ENCODE data around the gene ALOXE3. TPM values are rescaled to one million over a fixed set of nuclear protein-coding genes. Genes with fewer than 3 reads are reported as not detected.

ALOXE3 gene
- polyA plus RNA-seq, 4 donors = 0.13 to 1.6 TPM; not detected in 2

- peak in 1 of 2 donors; percentile 40 for DNase-seq
- 3 to 7% (median 4%) methylated on average over 37 to 40 of the region's 40 CpGs for WGBS, 3 donors
- H3K4me3 ChIP-seq (ENCODE audit: low read depth in 1 of 3, low read length in 3 of 3) = no peak overlapping the region
- H3K27me3 ChIP-seq (ENCODE audit: control insufficient read depth in 3 of 3, insufficient read depth in 3 of 3, low read length in 3 of 3) = peaks cover 0 to 78% (median 26%) of the 10 kb centered on the region in 3 donors
- FAIRE-seq = no peak
- H3K4me1 ChIP-seq (ENCODE audit: control insufficient read depth in 3 of 3, insufficient read depth in 2 of 3, low read depth in 1 of 3, low read length in 2 of 3) = peaks cover 4 to 25% (median 11%) of the 10 kb centered on the region in 3 donors
- H3K36me3 ChIP-seq (ENCODE audit: control insufficient read depth in 3 of 3, insufficient read depth in 2 of 3, low read depth in 1 of 3, low read length in 3 of 3) = no peaks in the 10 kb centered on the region
- H3K9me3 ChIP-seq (ENCODE audit: control insufficient read depth in 2 of 2, insufficient read depth in 1 of 2, low read depth in 1 of 2, low read length in 1 of 2) = no peaks in the 10 kb centered on the region
- no peak overlapping the region for H3K27ac ChIP-seq (ENCODE audit: low read depth in 1 of 3, low read length in 2 of 3)
These were observed 45.4 kb downstream of the ALOXE3 start for GRCh38 chr17:8072729-8073461.

DNA sequence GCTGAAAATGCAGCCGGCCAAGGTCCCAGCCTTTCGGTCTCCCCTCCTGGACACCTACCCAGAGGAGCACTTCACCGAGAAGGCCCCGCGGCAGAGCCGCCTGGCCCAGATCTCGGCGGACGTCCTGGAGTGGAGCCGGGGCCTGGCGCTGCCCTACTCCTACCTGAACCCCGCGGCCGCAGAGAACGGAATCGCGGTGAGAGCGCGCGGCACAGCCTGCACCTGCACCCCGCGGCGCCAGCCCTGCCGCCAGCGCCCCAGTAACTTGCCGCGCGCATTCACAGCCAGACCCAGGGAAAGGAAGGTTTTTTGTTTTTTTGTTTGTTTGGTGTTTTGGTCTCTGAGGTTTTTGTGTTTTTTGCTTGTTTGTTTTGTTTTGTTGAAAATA, 46.0 kb downstream of the ALOXE3 start:
- DNase-seq (no peak), FAIRE-seq (no peak)
- H3K4me1 ChIP-seq (ENCODE audit: control insufficient read depth in 3 of 3, insufficient read depth in 2 of 3, low read depth in 1 of 3, low read length in 2 of 3) = peaks cover 4 to 25% (median 11%) of the 10 kb centered on the region in 3 donors
- H3K36me3 ChIP-seq (ENCODE audit: control insufficient read depth in 3 of 3, insufficient read depth in 2 of 3, low read depth in 1 of 3, low read length in 3 of 3) = no peaks in the 10 kb centered on the region
- WGBS, 3 donors = 6 to 9% (median 8%) methylated on average over 28 of the region's 28 CpGs
- no peak overlapping the region for H3K27ac ChIP-seq (ENCODE audit: low read depth in 1 of 3, low read length in 2 of 3)
- peaks cover 0 to 74% (median 26%) of the 10 kb centered on the region in 3 donors for H3K27me3 ChIP-seq (ENCODE audit: control insufficient read depth in 3 of 3, insufficient read depth in 3 of 3, low read length in 3 of 3)
- H3K9me3 ChIP-seq (ENCODE audit: control insufficient read depth in 2 of 2, insufficient read depth in 1 of 2, low read depth in 1 of 2, low read length in 1 of 2) = no peaks in the 10 kb centered on the region
- H3K4me3 ChIP-seq (ENCODE audit: low read depth in 1 of 3, low read length in 3 of 3) = no peak overlapping the region

DNA sequence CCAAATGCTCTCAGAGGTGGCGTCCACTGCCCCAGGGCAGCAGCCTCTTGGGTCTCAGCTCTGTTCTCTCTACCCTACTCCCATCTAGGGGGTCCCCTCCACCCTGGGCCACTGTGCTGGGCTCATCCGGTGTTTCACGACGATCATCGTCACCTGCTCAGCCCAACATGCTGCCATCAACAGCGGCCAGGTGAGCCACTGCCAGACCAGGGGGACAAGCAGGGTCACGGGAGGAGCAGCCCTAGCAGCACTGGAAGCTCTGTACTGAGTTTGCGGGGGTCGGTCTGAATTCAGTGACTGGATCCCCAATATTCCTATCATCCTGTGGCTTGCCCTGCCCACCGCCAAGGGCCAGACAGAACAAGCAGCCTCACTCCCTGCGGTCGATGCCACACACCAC, 46.8 kb downstream of the ALOXE3 start:
- Histone ChIP-seq H3K4me3 (ENCODE audit: low read depth in 1 of 3, low read length in 3 of 3) (no peak overlapping the region), H3K36me3 (ENCODE audit: control insufficient read depth in 3 of 3, insufficient read depth in 2 of 3, low read depth in 1 of 3, low read length in 3 of 3) (no peaks in the 10 kb centered on the region), H3K9me3 (ENCODE audit: control insufficient read depth in 2 of 2, insufficient read depth in 1 of 2, low read depth in 1 of 2, low read length in 1 of 2) (no peaks in the 10 kb centered on the region), H3K27ac (ENCODE audit: low read depth in 1 of 3, low read length in 2 of 3) (no peak overlapping the region), H3K27me3 (ENCODE audit: control insufficient read depth in 3 of 3, insufficient read depth in 3 of 3, low read length in 3 of 3) (peaks cover 0 to 67% (median 26%) of the 10 kb centered on the region in 3 donors), H3K4me1 (ENCODE audit: control insufficient read depth in 3 of 3, insufficient read depth in 2 of 3, low read depth in 1 of 3, low read length in 2 of 3) (peaks cover 4 to 25% (median 11%) of the 10 kb centered on the region in 3 donors)
- FAIRE-seq (no peak), DNase-seq (no peak)
- whole genome bisulfite sequencing, 3 donors = 87 to 94% (median 88%) methylated on average over 12 of the region's 12 CpGs

GRCh38 chr17:8069587-8069860, 48.8 kb downstream of the ALOXE3 start:
- H3K9me3 ChIP-seq (ENCODE audit: control insufficient read depth in 2 of 2, insufficient read depth in 1 of 2, low read depth in 1 of 2, low read length in 1 of 2) = no peaks in the 10 kb centered on the region
- H3K27me3 ChIP-seq (ENCODE audit: control insufficient read depth in 3 of 3, insufficient read depth in 3 of 3, low read length in 3 of 3) = peaks cover 0 to 52% (median 17%) of the 10 kb centered on the region in 3 donors
- H3K4me1 ChIP-seq (ENCODE audit: control insufficient read depth in 3 of 3, insufficient read depth in 2 of 3, low read depth in 1 of 3, low read length in 2 of 3) = peaks cover 4 to 25% (median 11%) of the 10 kb centered on the region in 3 donors
- H3K36me3 ChIP-seq (ENCODE audit: control insufficient read depth in 3 of 3, insufficient read depth in 2 of 3, low read depth in 1 of 3, low read length in 3 of 3) = no peaks in the 10 kb centered on the region
- no peak for FAIRE-seq
- peak; percentile 50 to 68 for DNase-seq
- H3K27ac ChIP-seq (ENCODE audit: low read depth in 1 of 3, low read length in 2 of 3) = peak overlapping the region in 1 of 3 donors; percentile 60
- WGBS, 3 donors = 4 to 46% (median 44%) methylated on average over 2 to 3 of the region's 3 CpGs
- H3K4me3 ChIP-seq (ENCODE audit: low read depth in 1 of 3, low read length in 3 of 3) = no peak overlapping the region

DNA sequence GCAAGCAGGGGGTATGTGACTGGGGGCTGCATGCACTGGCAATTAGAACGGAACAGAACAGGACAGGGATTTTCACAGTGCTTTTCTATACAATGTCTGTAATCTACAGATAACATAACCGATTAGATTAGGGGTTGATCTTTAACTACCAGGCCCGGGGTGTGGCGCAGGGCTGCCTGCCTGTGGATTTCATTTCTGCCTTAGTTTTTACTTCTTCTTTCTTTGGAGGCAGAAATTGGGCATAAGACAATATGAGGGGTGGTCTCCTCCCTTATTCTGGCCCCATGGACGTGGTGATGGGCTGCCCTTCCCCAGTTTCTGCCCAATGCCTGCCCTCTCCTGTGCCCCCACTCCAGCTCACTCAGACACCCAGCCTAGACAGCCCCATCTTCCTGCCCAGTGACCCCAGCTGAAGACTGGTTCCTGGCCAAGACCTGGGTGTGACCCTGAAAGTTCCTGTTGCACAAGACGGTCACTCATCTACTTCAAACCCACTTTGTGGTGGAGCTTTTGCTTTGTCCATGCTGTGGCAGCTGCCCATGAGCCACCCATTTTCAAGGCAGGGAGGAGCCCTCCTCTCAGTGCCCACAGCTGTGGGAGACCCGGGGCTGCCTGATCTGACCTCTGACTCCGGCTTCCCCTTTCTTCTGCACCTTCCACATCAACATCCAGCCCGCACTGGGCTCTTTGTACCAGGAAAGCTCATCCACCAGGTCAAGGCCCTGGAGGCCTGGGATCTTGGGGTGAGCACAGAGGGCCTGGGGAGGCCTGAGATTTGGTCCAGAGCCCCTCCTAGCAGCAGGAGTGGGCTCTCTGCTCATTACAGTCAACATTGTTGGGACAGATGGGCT, 49.4 kb downstream of the ALOXE3 start:
- H3K27me3 ChIP-seq (ENCODE audit: control insufficient read depth in 3 of 3, insufficient read depth in 3 of 3, low read length in 3 of 3) = peaks cover 0 to 47% (median 20%) of the 10 kb centered on the region in 3 donors
- H3K27ac ChIP-seq (ENCODE audit: low read depth in 1 of 3, low read length in 2 of 3) = peak overlapping the region in 1 of 3 donors; percentile 60
- peak; percentile 24 to 26 for DNase-seq

GRCh38 chr17:8067806-8068205, 50.5 kb downstream of the ALOXE3 start:
- WGBS, 3 donors = 36 to 56% (median 54%) methylated on average over 4 of the region's 4 CpGs
- peaks cover 0 to 44% (median 12%) of the 10 kb centered on the region in 3 donors for H3K27me3 ChIP-seq (ENCODE audit: control insufficient read depth in 3 of 3, insufficient read depth in 3 of 3, low read length in 3 of 3)

More for the DNA sequence above, 49.4 kb downstream of the ALOXE3 start:
- H3K9me3 ChIP-seq (ENCODE audit: control insufficient read depth in 2 of 2, insufficient read depth in 1 of 2, low read depth in 1 of 2, low read length in 1 of 2) = no peaks in the 10 kb centered on the region
- FAIRE-seq = no peak
- WGBS, 3 donors = 23 to 48% (median 36%) methylated on average over 9 of the region's 9 CpGs
- H3K4me1 ChIP-seq (ENCODE audit: control insufficient read depth in 3 of 3, insufficient read depth in 2 of 3, low read depth in 1 of 3, low read length in 2 of 3) = peaks cover 4 to 25% (median 11%) of the 10 kb centered on the region in 3 donors
- no peaks in the 10 kb centered on the region for H3K36me3 ChIP-seq (ENCODE audit: control insufficient read depth in 3 of 3, insufficient read depth in 2 of 3, low read depth in 1 of 3, low read length in 3 of 3)
- H3K4me3 ChIP-seq (ENCODE audit: low read depth in 1 of 3, low read length in 3 of 3) = no peak overlapping the region

GRCh38 chr17:8066841-8067775, 51.2 kb downstream of the ALOXE3 start:
- WGBS, 3 donors = 65 to 75% (median 72%) methylated on average over 14 to 15 of the region's 15 CpGs
- Histone ChIP-seq H3K9me3 (ENCODE audit: control insufficient read depth in 2 of 2, insufficient read depth in 1 of 2, low read depth in 1 of 2, low read length in 1 of 2) (no peaks in the 10 kb centered on the region), H3K4me3 (ENCODE audit: low read depth in 1 of 3, low read length in 3 of 3) (no peak overlapping the region), H3K4me1 (ENCODE audit: control insufficient read depth in 3 of 3, insufficient read depth in 2 of 3, low read depth in 1 of 3, low read length in 2 of 3) (peaks cover 4 to 14% (median 8%) of the 10 kb centered on the region in 3 donors), H3K27ac (ENCODE audit: low read depth in 1 of 3, low read length in 2 of 3) (no peak overlapping the region), H3K27me3 (ENCODE audit: control insufficient read depth in 3 of 3, insufficient read depth in 3 of 3, low read length in 3 of 3) (peaks cover 0 to 41% (median 11%) of the 10 kb centered on the region in 3 donors), H3K36me3 (ENCODE audit: control insufficient read depth in 3 of 3, insufficient read depth in 2 of 3, low read depth in 1 of 3, low read length in 3 of 3) (no peaks in the 10 kb centered on the region)
- DNase-seq (no peak), FAIRE-seq (no peak)

More at GRCh38 chr17:8067806-8068205, 50.5 kb downstream of the ALOXE3 start:
- FAIRE-seq (no peak), DNase-seq (no peak)
- no peak overlapping the region for H3K27ac ChIP-seq (ENCODE audit: low read depth in 1 of 3, low read length in 2 of 3)
- no peak overlapping the region for H3K4me3 ChIP-seq (ENCODE audit: low read depth in 1 of 3, low read length in 3 of 3)
- no peaks in the 10 kb centered on the region for H3K36me3 ChIP-seq (ENCODE audit: control insufficient read depth in 3 of 3, insufficient read depth in 2 of 3, low read depth in 1 of 3, low read length in 3 of 3)
- no peaks in the 10 kb centered on the region for H3K9me3 ChIP-seq (ENCODE audit: control insufficient read depth in 2 of 2, insufficient read depth in 1 of 2, low read depth in 1 of 2, low read length in 1 of 2)
- peaks cover 4 to 18% (median 8%) of the 10 kb centered on the region in 3 donors for H3K4me1 ChIP-seq (ENCODE audit: control insufficient read depth in 3 of 3, insufficient read depth in 2 of 3, low read depth in 1 of 3, low read length in 2 of 3)
